Measurements from ENCODE around the gene COMMD6.
A peak's percentile ranks its signal among the peaks of the same experiment; 100 is the strongest.

COMMD6 gene

GRCh38 chr13:75518439-75519088 is 19.1 kb downstream of the COMMD6 start:
- no peak for DNase-seq

GRCh38 chr13:75514080-75514995 is 23.3 kb downstream of the COMMD6 start:
- no peak for DNase-seq

- no peak for DNase-seq
Observed at GRCh38 chr13:75513271-75513670, 24.4 kb downstream of the COMMD6 start.

GRCh38 chr13:75512253-75512652 is 25.4 kb downstream of the COMMD6 start:
- no peak for DNase-seq

GRCh38 chr13:75511051-75511625 is 26.5 kb downstream of the COMMD6 start:
- no peak for DNase-seq

- DNase-seq = no peak
Observed at GRCh38 chr13:75508002-75508548, 29.6 kb downstream of the COMMD6 start.

GRCh38 chr13:75507027-75508001 is 30.3 kb downstream of the COMMD6 start:
- DNase-seq = no peak

- no peak for DNase-seq
Observed at GRCh38 chr13:75506018-75506417, 31.6 kb downstream of the COMMD6 start.

GRCh38 chr13:75505327-75505726 is 32.3 kb downstream of the COMMD6 start:
- DNase-seq = no peak

- no peak for DNase-seq
Observed at GRCh38 chr13:75495938-75496337, 41.7 kb downstream of the COMMD6 start.

GRCh38 chr13:75494491-75494890 is 43.1 kb downstream of the COMMD6 start:
- no peak for DNase-seq

- no peak for DNase-seq
Observed at GRCh38 chr13:75493156-75493555, 44.5 kb downstream of the COMMD6 start.

GRCh38 chr13:75492389-75492788 is 45.3 kb downstream of the COMMD6 start:
- no peak for DNase-seq

GRCh38 chr13:75491376-75491775 is 46.3 kb downstream of the COMMD6 start:
- DNase-seq = no peak

GRCh38 chr13:75489502-75490263 is 48.0 kb downstream of the COMMD6 start:
- DNase-seq = peak; percentile 8

- no peak for DNase-seq
Observed at GRCh38 chr13:75486146-75487062, 51.2 kb downstream of the COMMD6 start.

GRCh38 chr13:75485286-75486062 is 52.2 kb downstream of the COMMD6 start:
- no peak for DNase-seq

- DNase-seq = no peak
Observed at GRCh38 chr13:75482820-75483079, 54.9 kb downstream of the COMMD6 start.

- peak; percentile 44 for DNase-seq
Observed at GRCh38 chr13:75482070-75482819, 55.4 kb downstream of the COMMD6 start, which contains the start of gene TBC1D4. TBC1D4 (minus strand) TSS chr13:75482169; CDS start chr13:75481767, 402 bp downstream.

Data from stimulated activated CD4-positive, alpha-beta T cell treated with anti-CD3 and anti-CD28 coated beads, Interleukin-4, amount 100 ng/mL, for 24 hours (primary cell).